ENCODE data around the gene VSIG2. TPM values are rescaled to one million over a fixed set of nuclear protein-coding genes. Genes with fewer than 3 reads are reported as not detected.

VSIG2 gene
- total RNA-seq, 4 donors from 2014 or later: 0.60 to 3.3 (median 1.7) TPM

GRCh38 chr11:124732230-124732629 is 19.8 kb downstream of the VSIG2 start:
- H3K4me1 ChIP-seq: no peaks in the 10 kb centered on the region
- H3K4me3 ChIP-seq: no peak overlapping the region
- no peak overlapping the region for H3K27ac ChIP-seq
- TF ChIP-seq POLR2AphosphoS5 (IDR thresholded peaks at IDR 0.05) (no peak), CTCF (IDR thresholded peaks at IDR 0.05) (no peak), POLR2A (IDR thresholded peaks at IDR 0.05) (no peak), EP300 (IDR thresholded peaks at IDR 0.05) (no peak)
- DNase-seq (ENCODE audit: low spot score in 2 of 2): no peak
- peaks cover 10% of the 10 kb centered on the region for H3K27me3 ChIP-seq
- WGBS: 88% methylated on average over 4 of the region's 4 CpGs
- H3K9me3 ChIP-seq: no peaks in the 10 kb centered on the region
- H3K36me3 ChIP-seq: no peaks in the 10 kb centered on the region

- peaks cover 7% of the 10 kb centered on the region for H3K4me1 ChIP-seq
- peaks cover 24% of the 10 kb centered on the region for H3K27me3 ChIP-seq
- no peaks in the 10 kb centered on the region for H3K36me3 ChIP-seq
- H3K27ac ChIP-seq: no peak overlapping the region
- H3K9me3 ChIP-seq: no peaks in the 10 kb centered on the region
- H3K4me3 ChIP-seq: no peak overlapping the region
- no peak for DNase-seq (ENCODE audit: low spot score in 2 of 2)
- WGBS: 89% methylated on average over 4 of the region's 4 CpGs
- TF ChIP-seq POLR2AphosphoS5 (IDR thresholded peaks at IDR 0.05) (no peak), POLR2A (IDR thresholded peaks at IDR 0.05) (no peak), EP300 (IDR thresholded peaks at IDR 0.05) (no peak), CTCF (IDR thresholded peaks at IDR 0.05) (no peak)
These were observed 22.5 kb downstream of the VSIG2 start for GRCh38 chr11:124729571-124729970.

- 75% methylated on average over 2 of the region's 2 CpGs for WGBS
- H3K27me3 ChIP-seq: peaks cover 39% of the 10 kb centered on the region
- no peak for DNase-seq (ENCODE audit: low spot score in 2 of 2)
- no peak overlapping the region for H3K27ac ChIP-seq
- H3K4me3 ChIP-seq: no peak overlapping the region
- H3K4me1 ChIP-seq: peaks cover 7% of the 10 kb centered on the region
- TF ChIP-seq POLR2A (IDR thresholded peaks at IDR 0.05) (no peak), EP300 (IDR thresholded peaks at IDR 0.05) (no peak), CTCF (IDR thresholded peaks at IDR 0.05) (no peak), POLR2AphosphoS5 (IDR thresholded peaks at IDR 0.05) (no peak)
- no peaks in the 10 kb centered on the region for H3K36me3 ChIP-seq
- H3K9me3 ChIP-seq: no peaks in the 10 kb centered on the region
These were observed 23.9 kb downstream of the VSIG2 start for GRCh38 chr11:124728134-124728533.

GRCh38 chr11:124727474-124727873 is 24.6 kb downstream of the VSIG2 start:
- no peak overlapping the region for H3K4me3 ChIP-seq
- H3K9me3 ChIP-seq: no peaks in the 10 kb centered on the region
- DNase-seq (ENCODE audit: low spot score in 2 of 2): no peak
- H3K27ac ChIP-seq: no peak overlapping the region
- H3K4me1 ChIP-seq: peaks cover 7% of the 10 kb centered on the region
- TF ChIP-seq POLR2A (IDR thresholded peaks at IDR 0.05): no peak
- TF ChIP-seq CTCF (IDR thresholded peaks at IDR 0.05): no peak
- TF ChIP-seq POLR2AphosphoS5 (IDR thresholded peaks at IDR 0.05): no peak
- no peak for TF ChIP-seq EP300 (IDR thresholded peaks at IDR 0.05)
- no peaks in the 10 kb centered on the region for H3K36me3 ChIP-seq
- H3K27me3 ChIP-seq: peaks cover 45% of the 10 kb centered on the region
- 73% methylated on average over 4 of the region's 4 CpGs for WGBS

GRCh38 chr11:124725719-124726105 is 26.3 kb downstream of the VSIG2 start:
- Histone ChIP-seq H3K4me1 (peaks cover 9% of the 10 kb centered on the region), H3K36me3 (no peaks in the 10 kb centered on the region), H3K27me3 (peaks cover 62% of the 10 kb centered on the region), H3K4me3 (no peak overlapping the region), H3K9me3 (no peaks in the 10 kb centered on the region), H3K27ac (no peak overlapping the region)
- DNase-seq (ENCODE audit: low spot score in 2 of 2): no peak
- TF ChIP-seq POLR2A (IDR thresholded peaks at IDR 0.05): no peak
- no peak for TF ChIP-seq POLR2AphosphoS5 (IDR thresholded peaks at IDR 0.05)
- no peak for TF ChIP-seq EP300 (IDR thresholded peaks at IDR 0.05)
- no peak for TF ChIP-seq CTCF (IDR thresholded peaks at IDR 0.05)
- WGBS: 29% methylated on average over 6 of the region's 6 CpGs

Data from suprapubic skin (tissue), 4 donors.